OCI-LY7 (cell line): Measurements from ENCODE around the gene FAAP20. TPM values are rescaled to one million over a fixed set of nuclear protein-coding genes. Genes with fewer than 3 reads are reported as not detected.

ENCODE experiments used
- BruUV-seq: library from RNA; stranded (reverse); fragments of 400-500 nt; replicated peaks from 2 replicates; lab custom pipeline; 2021; lab: Mats Ljungman, UMichigan
- CTCF ChIA-PET: fragments of 300-600 bp; sonication (Branson Sonifier 250); formaldehyde crosslinking; loops from one replicate; lab custom pipeline; 2022; ENCODE audit warnings: antibody characterized with exemption; ENCODE audit not compliant: unreplicated experiment; lab: Charles Lee
- POLR2A ChIA-PET: fragments of 300-600 bp; sonication (Branson Sonifier 250); formaldehyde crosslinking; loops from one replicate; lab custom pipeline; 2022; ENCODE audit warnings: antibody characterized with exemption; lab: Charles Lee
- DNase-seq: peaks from one replicate; pipeline ENCODE4 v3.0.0-alpha.2; 2015; ENCODE audit warnings: low spot score
- H2AFZ ChIP-seq: fragments of 200-600 bp; sonication (generic), shearing (Covaris generic); 2 replicates; pipeline ENCODE4 v1.6.1; 2014; ENCODE audit warnings: mild to moderate bottlenecking, antibody characterized with exemption, low read length, moderate library complexity
- H3K27ac ChIP-seq: fragments of 200-600 bp; sonication (generic); 2 replicates; pipeline ENCODE4 v1.5.1; 2014; ENCODE audit warnings: mixed run types, low read depth, mild to moderate bottlenecking, moderate library complexity, low read length, inconsistent platforms; ENCODE audit not compliant: poor library complexity, severe bottlenecking
- H3K36me3 ChIP-seq: fragments of 200-600 bp; sonication (generic); 2 replicates; pipeline ENCODE4 v1.6.1; 2014; ENCODE audit warnings: mild to moderate bottlenecking, antibody characterized with exemption, low read length, moderate library complexity, mixed read lengths; ENCODE audit not compliant: insufficient read depth
- H3K4me1 ChIP-seq: fragments of 200-600 bp; sonication (generic); 2 replicates; pipeline ENCODE4 v1.5.1; 2014; ENCODE audit warnings: mild to moderate bottlenecking, low read length; ENCODE audit not compliant: insufficient read depth, poor library complexity, severe bottlenecking
- H3K4me2 ChIP-seq: fragments of 200-600 bp; sonication (generic); 2 replicates; pipeline ENCODE4 v1.6.1; 2014; ENCODE audit warnings: mild to moderate bottlenecking, low read length
- H3K4me3 ChIP-seq: fragments of 200-600 bp; sonication (generic); 2 replicates; pipeline ENCODE4 v1.5.1; 2014; ENCODE audit warnings: mild to moderate bottlenecking, low read depth, low read length; ENCODE audit not compliant: poor library complexity, severe bottlenecking
- H3K79me2 ChIP-seq: fragments of 200-600 bp; sonication (generic); 2 replicates; pipeline ENCODE4 v1.6.1; 2016; ENCODE audit warnings: low read depth, mild to moderate bottlenecking, low read length, moderate library complexity, mixed read lengths; ENCODE audit not compliant: insufficient read depth
- H3K9me2 ChIP-seq: fragments of 200-600 bp; sonication (generic); 2 replicates; pipeline ENCODE4 v1.6.1; 2016; ENCODE audit warnings: mild to moderate bottlenecking, low read length, mixed read lengths; ENCODE audit not compliant: insufficient read depth
- H3K9me3 ChIP-seq: fragments of 200-600 bp; sonication (generic); 2 replicates; pipeline ENCODE4 v1.6.1; 2014; ENCODE audit warnings: mild to moderate bottlenecking, mixed run types, low read length, mixed read lengths
- H4K20me1 ChIP-seq: fragments of 200-600 bp; sonication (generic); 2 replicates; pipeline ENCODE4 v1.6.1; 2014; ENCODE audit warnings: mild to moderate bottlenecking, antibody characterized with exemption, low read length, moderate library complexity, mixed read lengths; ENCODE audit not compliant: insufficient read depth
- CTCF ChIP-seq: fragments of 200-600 bp; sonication (generic); conservative IDR thresholded peaks from 2 replicates; pipeline ENCODE4 v1.5.1; 2014; ENCODE audit warnings: mild to moderate bottlenecking, antibody characterized with exemption, low read length, moderate library complexity, mixed read lengths
- EZH2phosphoT487 ChIP-seq: fragments of 200-600 bp; sonication (generic); IDR thresholded peaks from 2 replicates; pipeline ENCODE4 v1.6.1; 2018; ENCODE audit warnings: low read depth, borderline replicate concordance, mild to moderate bottlenecking, mixed run types, antibody characterized with exemption, low read length, moderate library complexity, mixed read lengths
- intact Hi-C: fragments of 100-400 bp; cut with micrococcal nuclease; formaldehyde crosslinking; loops from one replicate; pipeline ENCODE4 v1.10.0; 2022; ENCODE audit not compliant: unreplicated experiment
- total RNA-seq, 2 experiments: library from RNA; depleted of rRNA in 1 of 2; stranded (reverse); fragments of >200 nt in 1 of 2; shearing (Covaris generic) in 1 of 2; gene quantifications; 2 replicates each; pipeline ENCODE4 v1.2.3, GENCODE V29; 2014 to 2022

FAAP20 gene
- total RNA-seq, 2 experiments from 2014 or later = 47.4 to 55.7 TPM

- no peak overlapping the region for H3K27ac ChIP-seq
- no peak overlapping the region for H3K4me3 ChIP-seq
- no peaks in the 10 kb centered on the region for H3K36me3 ChIP-seq
- no peak for TF ChIP-seq EZH2phosphoT487
- TF ChIP-seq CTCF = no peak
- H3K4me1 ChIP-seq = peaks cover 11% of the 10 kb centered on the region
- ChIA-PET CTCF (no interaction called here), POLR2A (no interaction called here)
- no peak overlapping the region for H3K4me2 ChIP-seq
- no peaks in the 10 kb centered on the region for H3K9me2 ChIP-seq
- no peak overlapping the region for H2AFZ ChIP-seq
- no peak for DNase-seq
- BruUV-seq = no TSS peak
- intact Hi-C loops = no loop called here
- H3K9me3 ChIP-seq = no peaks in the 10 kb centered on the region
- no peaks in the 10 kb centered on the region for H3K79me2 ChIP-seq
- H4K20me1 ChIP-seq = no peaks in the 10 kb centered on the region
Observed at GRCh38 chr1:2144501-2145090, 50.0 kb downstream of the FAAP20 start.

- Histone ChIP-seq H3K79me2 (no peaks in the 10 kb centered on the region), H3K4me1 (peaks cover 11% of the 10 kb centered on the region), H4K20me1 (no peaks in the 10 kb centered on the region), H3K4me2 (no peak overlapping the region), H3K36me3 (no peaks in the 10 kb centered on the region), H3K9me3 (no peaks in the 10 kb centered on the region), H3K4me3 (no peak overlapping the region), H2AFZ (no peak overlapping the region), H3K9me2 (no peaks in the 10 kb centered on the region), H3K27ac (no peak overlapping the region)
- BruUV-seq = no TSS peak
- ChIA-PET CTCF (no interaction called here), POLR2A (no interaction called here)
- no peak for DNase-seq
- TF ChIP-seq EZH2phosphoT487 (no peak), CTCF (no peak)
- intact Hi-C loops = no loop called here
Observed at GRCh38 chr1:2143814-2144500, 50.6 kb downstream of the FAAP20 start.

- H3K4me2 ChIP-seq = no peak overlapping the region
- POLR2A ChIA-PET = no interaction called here
- H3K4me1 ChIP-seq = no peaks in the 10 kb centered on the region
- no peak for DNase-seq
- no peaks in the 10 kb centered on the region for H3K79me2 ChIP-seq
- CTCF ChIA-PET = no interaction called here
- TF ChIP-seq CTCF (no peak), EZH2phosphoT487 (no peak)
- intact Hi-C loops = no loop called here
- no peak overlapping the region for H2AFZ ChIP-seq
- H3K36me3 ChIP-seq = no peaks in the 10 kb centered on the region
- no peak overlapping the region for H3K27ac ChIP-seq
- no peaks in the 10 kb centered on the region for H3K9me2 ChIP-seq
- no TSS peak for BruUV-seq
- no peak overlapping the region for H3K4me3 ChIP-seq
- no peaks in the 10 kb centered on the region for H4K20me1 ChIP-seq
- no peaks in the 10 kb centered on the region for H3K9me3 ChIP-seq
Observed at GRCh38 chr1:2141025-2141424, 53.5 kb downstream of the FAAP20 start.
